K562 (cell line): ENCODE results near the gene MPL. TPM values are rescaled to one million over a fixed set of nuclear protein-coding genes. Genes with fewer than 3 reads are reported as not detected.

Experiments
- CBFA2T3 ChIP-seq: fragments of 450-650 bp; IDR thresholded peaks from 2 replicates; pipeline ENCODE4 v1.6.1; 2017
- EZH2 ChIP-seq: IDR thresholded peaks from 2 replicates; pipeline ENCODE4 v1.6.1; 2012; ENCODE audit warnings: low read depth, mild to moderate bottlenecking, inconsistent platforms, low read length, borderline replicate concordance
- KDM4B ChIP-seq, 2 experiments: fragments of 450-650 bp in 1 of 2; sonication (generic) in 1 of 2; IDR thresholded peaks; 2 replicates each; pipeline ENCODE4 v1.6.1; 2016 to 2017; ENCODE audit warnings: borderline replicate concordance in 2 of 2, antibody characterized with exemption in 1 of 2, low read depth in 1 of 2, mild to moderate bottlenecking in 1 of 2
- MEIS2 ChIP-seq: fragments of 450-650 bp; IDR thresholded peaks from 2 replicates; pipeline ENCODE4 v1.6.1; 2014; ENCODE audit warnings: mild to moderate bottlenecking; ENCODE audit not compliant: partially characterized antibody
- MTA3 ChIP-seq: fragments of 450-650 bp; formaldehyde crosslinking; IDR thresholded peaks from 2 replicates; pipeline ENCODE4 v1.6.1; 2017; ENCODE audit warnings: mild to moderate bottlenecking, borderline replicate concordance
- NFIC ChIP-seq: fragments of 450-650 bp; IDR thresholded peaks from 2 replicates; pipeline ENCODE4 v1.6.1; 2017; ENCODE audit warnings: mild to moderate bottlenecking, inconsistent platforms
- POLR2G ChIP-seq: fragments of 200-400 bp; formaldehyde crosslinking; IDR thresholded peaks from 2 replicates; pipeline ENCODE4 v1.6.1; 2017; ENCODE audit warnings: low read depth, mild to moderate bottlenecking, antibody characterized with exemption, low read length, moderate library complexity
- RB1 ChIP-seq: fragments of 450-650 bp; IDR thresholded peaks from 2 replicates; pipeline ENCODE4 v1.6.1; 2017; ENCODE audit warnings: low read depth, mild to moderate bottlenecking
- RBM25 ChIP-seq: fragments of 200-400 bp; formaldehyde crosslinking; IDR thresholded peaks from 2 replicates; pipeline ENCODE4 v1.6.1; 2018; ENCODE audit warnings: low read length, low read depth, moderate library complexity; ENCODE audit not compliant: severe bottlenecking
- RBM34 ChIP-seq: fragments of 200-400 bp; formaldehyde crosslinking; IDR thresholded peaks from 2 replicates; pipeline ENCODE4 v1.6.1; 2018; ENCODE audit warnings: low read length, borderline replicate concordance; ENCODE audit not compliant: insufficient read depth
- SRF ChIP-seq, 2 experiments: fragments of 250-450, 450-650 bp in 1 of 2; sonication (Bioruptor Pico) in 1 of 2; sonication (generic) in 1 of 2; formaldehyde crosslinking; IDR thresholded peaks; 2 replicates each; pipeline versions ENCODE4 v1.5.0 to v1.5.1; 2020 to 2022; ENCODE audit warnings: mild to moderate bottlenecking in 1 of 2, missing genetic modification reagents in 1 of 2
- TEAD4 ChIP-seq, 2 experiments: sonication (generic) in 1 of 2; formaldehyde crosslinking in 1 of 2; IDR thresholded peaks; 2 replicates each; pipeline versions ENCODE4 v1.6.1 to v1.8.0; 2012 to 2022; ENCODE audit warnings: borderline replicate concordance in 1 of 2, inconsistent platforms in 1 of 2, low read length in 1 of 2, mild to moderate bottlenecking in 1 of 2, missing genetic modification reagents in 1 of 2
- YY1 ChIP-seq, 3 experiments: IDR thresholded peaks; 2 replicates each; pipeline ENCODE4 v1.6.1; 2011; ENCODE audit warnings: low read length in 2 of 3, mild to moderate bottlenecking in 2 of 3, moderate library complexity in 2 of 3, borderline replicate concordance in 1 of 3, control low read depth in 1 of 3, low read depth in 1 of 3; ENCODE audit not compliant: insufficient read depth in 3 of 3, insufficient replicate concordance in 2 of 3, control insufficient read depth in 1 of 3, insufficient read length in 1 of 3; ENCODE audit errors: extremely low read depth in 1 of 3
- ZBTB7A ChIP-seq: IDR thresholded peaks from 2 replicates; pipeline ENCODE4 v1.6.1; 2011; ENCODE audit warnings: low read depth, mild to moderate bottlenecking, low read length, moderate library complexity, borderline replicate concordance; ENCODE audit not compliant: control insufficient read depth
- ZKSCAN1 ChIP-seq: fragments of 150-350 bp; IDR thresholded peaks from 2 replicates; pipeline ENCODE4 v1.6.1; 2016; ENCODE audit warnings: low read depth, low read length
- ZNF134 ChIP-seq: fragments of 250-450 bp; sonication (Bioruptor Pico); conservative IDR thresholded peaks from 2 replicates; pipeline ENCODE4 v1.4.0; 2020
- ZNF583 ChIP-seq: fragments of 250-450 bp; sonication (Bioruptor Pico); IDR thresholded peaks from 2 replicates; pipeline ENCODE4 v1.4.0; 2020
- ZNF76 ChIP-seq: fragments of 250-450 bp; sonication (Bioruptor Pico); IDR thresholded peaks from 2 replicates; pipeline ENCODE4 v1.4.0; 2020; ENCODE audit warnings: mild to moderate bottlenecking, moderate library complexity, borderline replicate concordance
- polyA plus RNA-seq, 8 experiments: library from polyadenylated mRNA; depleted of rRNA in 4 of 8; stranded (reverse) in 5 of 8; unstranded in 3 of 8; fragments of >200 nt; fragmentation: Nextera tagmentation in 2 of 8; fragmentation: Illumina TruSeq in 1 of 8; extraction: Ambion mirVana in 2 of 8; extraction: Trizol in 1 of 8; gene quantifications; 2 replicates each; pipeline versions ENCODE4 v1.2.1 to v1.2.3, GENCODE V29; 2011 to 2014; ENCODE audit warnings: inconsistent platforms in 1 of 8, missing spikeins in 1 of 8
- total RNA-seq, 7 experiments: library from RNA; depleted of rRNA in 6 of 7; stranded (reverse); fragments of >200 nt in 6 of 7; fragmentation: Illumina TruSeq in 2 of 7; extraction: Trizol in 2 of 7; gene quantifications; 2 replicates each; pipeline versions ENCODE4 v1.2.1 to v1.2.3, GENCODE V29; 2011 to 2021; ENCODE audit warnings: low replicate concordance in 1 of 7
- TF ChIP-seq, protein P1 (sequence below): fragments of 450-650 bp; IDR thresholded peaks from 2 replicates; pipeline ENCODE4 v1.6.1; 2016
- TF ChIP-seq, protein P2 (sequence below): sonication (generic); formaldehyde crosslinking; IDR thresholded peaks from 2 replicates; pipeline ENCODE4 v1.9.0; 2022; ENCODE audit warnings: mild to moderate bottlenecking, missing genetic modification reagents
- TF ChIP-seq, protein P3 (sequence below): conservative IDR thresholded peaks from 2 replicates; pipeline ENCODE4 v1.6.1; 2011; ENCODE audit warnings: low read depth, mild to moderate bottlenecking, low read length; ENCODE audit not compliant: control insufficient read depth
- TF ChIP-seq, protein P4 (sequence below): fragments of 200-800 bp; sonication (Bioruptor generic); IDR thresholded peaks from 2 replicates; pipeline ENCODE4 v1.6.1; 2017; ENCODE audit warnings: missing genetic modification characterization, missing compliant biosample characterization

MPL gene
- total and polyA plus RNA-seq, 9 of the 15 experiments (the other 6 are each of a cell fraction or from before 2014, with no cell fraction given): not detected

DNA sequence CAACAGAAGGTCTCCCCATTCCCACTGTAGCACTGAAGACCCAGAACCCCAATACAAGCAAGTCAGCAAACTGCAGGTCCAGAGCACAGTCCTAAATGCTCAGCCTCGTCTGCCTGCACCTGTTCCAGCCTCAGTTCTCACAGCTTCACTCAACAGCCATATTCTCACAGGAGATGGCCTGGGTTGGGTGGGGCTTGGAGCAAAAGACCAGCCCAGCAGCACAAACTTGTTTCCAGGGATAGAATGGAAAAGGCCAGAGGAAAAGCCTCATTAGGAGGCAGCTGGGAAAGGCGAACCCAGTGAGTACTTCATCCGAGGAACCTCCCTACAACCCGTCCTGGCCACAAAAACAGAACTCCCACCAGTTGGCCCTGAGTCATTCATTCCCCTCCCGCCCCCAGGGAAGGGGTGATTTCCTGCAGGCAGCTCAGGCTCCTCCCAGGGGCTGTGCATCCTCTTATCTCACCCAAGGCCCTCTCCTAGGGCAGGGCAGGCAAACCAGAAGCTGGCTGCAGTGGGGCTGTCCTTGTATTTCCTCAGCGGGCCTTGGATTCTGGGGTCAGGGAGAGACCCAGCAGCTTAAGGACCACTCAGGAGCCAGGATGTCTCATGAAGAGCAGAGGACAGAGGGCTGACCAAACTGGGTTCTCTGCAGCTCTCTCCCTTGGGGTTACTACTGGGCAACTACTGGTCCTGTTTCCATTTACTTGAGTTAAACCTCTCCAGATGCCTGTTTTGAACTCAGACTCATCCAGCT lies 7.4 kb upstream of the MPL start (continued):
- TF ChIP-seq EZH2 (no peak), ZKSCAN1 (0 out of 2 replicates have a peak, but pooled peaks have one; percentile 47), CBFA2T3 (peak; percentile 53), ZBTB7A (peak; percentile 88), RBM25 (no peak), ZNF583 (no peak), KDM4B (IDR thresholded peaks at IDR 0.05; ENCODE audit: borderline replicate concordance in 2 of 2, low read depth in 1 of 2) (peak in 1 of 2 experiments; percentile 30; a peak in 1 of 4 replicates), RB1 (0 out of 2 replicates have a peak, but pooled peaks have one; percentile 14), SRF (CRISPR knock-in tag; IDR thresholded peaks at IDR 0.05) (peak in 1 of 2 experiments; percentile 77; a peak in 2 of 4 replicates), MEIS2 (peak; percentile 13), NFIC (peak; percentile 36; the same call in 1 of the 2 replicates), MTA3 (peak; percentile 78), ZNF134 (CRISPR knock-in tag) (no peak), RBM34 (no peak), YY1 (IDR thresholded peaks at IDR 0.05; ENCODE audit: borderline replicate concordance in 1 of 3, control insufficient read depth in 1 of 3, extremely low read depth in 1 of 3, insufficient read depth in 3 of 3, insufficient read length in 1 of 3, insufficient replicate concordance in 2 of 3, low read depth in 1 of 3, low read length in 2 of 3) (peak in 1 of 3 experiments; percentile 43), ZNF76 (CRISPR knock-in tag) (no peak), POLR2G (peak; percentile 71), TEAD4 (IDR thresholded peaks at IDR 0.05; ENCODE audit: low read length) (peak; percentile 48), TEAD4 (CRISPR knock-in tag; IDR thresholded peaks at IDR 0.05; ENCODE audit: borderline replicate concordance) (no peak)
- TF ChIP-seq, protein P1, sequence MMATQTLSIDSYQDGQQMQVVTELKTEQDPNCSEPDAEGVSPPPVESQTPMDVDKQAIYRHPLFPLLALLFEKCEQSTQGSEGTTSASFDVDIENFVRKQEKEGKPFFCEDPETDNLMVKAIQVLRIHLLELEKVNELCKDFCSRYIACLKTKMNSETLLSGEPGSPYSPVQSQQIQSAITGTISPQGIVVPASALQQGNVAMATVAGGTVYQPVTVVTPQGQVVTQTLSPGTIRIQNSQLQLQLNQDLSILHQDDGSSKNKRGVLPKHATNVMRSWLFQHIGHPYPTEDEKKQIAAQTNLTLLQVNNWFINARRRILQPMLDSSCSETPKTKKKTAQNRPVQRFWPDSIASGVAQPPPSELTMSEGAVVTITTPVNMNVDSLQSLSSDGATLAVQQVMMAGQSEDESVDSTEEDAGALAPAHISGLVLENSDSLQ: peak; percentile 76
- TF ChIP-seq, protein P2, sequence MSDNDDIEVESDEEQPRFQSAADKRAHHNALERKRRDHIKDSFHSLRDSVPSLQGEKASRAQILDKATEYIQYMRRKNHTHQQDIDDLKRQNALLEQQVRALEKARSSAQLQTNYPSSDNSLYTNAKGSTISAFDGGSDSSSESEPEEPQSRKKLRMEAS (CRISPR knock-in tag): no peak; the same call in 1 of the 2 replicates
- TF ChIP-seq, protein P3, sequence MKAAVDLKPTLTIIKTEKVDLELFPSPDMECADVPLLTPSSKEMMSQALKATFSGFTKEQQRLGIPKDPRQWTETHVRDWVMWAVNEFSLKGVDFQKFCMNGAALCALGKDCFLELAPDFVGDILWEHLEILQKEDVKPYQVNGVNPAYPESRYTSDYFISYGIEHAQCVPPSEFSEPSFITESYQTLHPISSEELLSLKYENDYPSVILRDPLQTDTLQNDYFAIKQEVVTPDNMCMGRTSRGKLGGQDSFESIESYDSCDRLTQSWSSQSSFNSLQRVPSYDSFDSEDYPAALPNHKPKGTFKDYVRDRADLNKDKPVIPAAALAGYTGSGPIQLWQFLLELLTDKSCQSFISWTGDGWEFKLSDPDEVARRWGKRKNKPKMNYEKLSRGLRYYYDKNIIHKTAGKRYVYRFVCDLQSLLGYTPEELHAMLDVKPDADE: no peak
- TF ChIP-seq, protein P4, sequence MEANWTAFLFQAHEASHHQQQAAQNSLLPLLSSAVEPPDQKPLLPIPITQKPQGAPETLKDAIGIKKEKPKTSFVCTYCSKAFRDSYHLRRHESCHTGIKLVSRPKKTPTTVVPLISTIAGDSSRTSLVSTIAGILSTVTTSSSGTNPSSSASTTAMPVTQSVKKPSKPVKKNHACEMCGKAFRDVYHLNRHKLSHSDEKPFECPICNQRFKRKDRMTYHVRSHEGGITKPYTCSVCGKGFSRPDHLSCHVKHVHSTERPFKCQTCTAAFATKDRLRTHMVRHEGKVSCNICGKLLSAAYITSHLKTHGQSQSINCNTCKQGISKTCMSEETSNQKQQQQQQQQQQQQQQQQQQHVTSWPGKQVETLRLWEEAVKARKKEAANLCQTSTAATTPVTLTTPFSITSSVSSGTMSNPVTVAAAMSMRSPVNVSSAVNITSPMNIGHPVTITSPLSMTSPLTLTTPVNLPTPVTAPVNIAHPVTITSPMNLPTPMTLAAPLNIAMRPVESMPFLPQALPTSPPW: peak; percentile 88
